Muscle of leg (tissue), 11 donors: ENCODE results near the gene RGS12. TPM values are rescaled to one million over a fixed set of nuclear protein-coding genes. Genes with fewer than 3 reads are reported as not detected.

ENCODE experiments used
- DNase-seq: peaks from one replicate; pipeline ENCODE4 v3.0.0; 2013
- H3K27ac ChIP-seq: one replicate; pipeline ENCODE4 v1.5.1; 2013; ENCODE audit warnings: mild to moderate bottlenecking, low read length, control low read depth
- H3K27me3 ChIP-seq: one replicate; pipeline ENCODE4 v1.6.1; 2013; ENCODE audit warnings: low read length; ENCODE audit not compliant: control insufficient read depth, insufficient read depth
- H3K36me3 ChIP-seq: one replicate; pipeline ENCODE4 v1.6.1; 2013; ENCODE audit warnings: low read length; ENCODE audit not compliant: control insufficient read depth, insufficient read depth
- H3K4me1 ChIP-seq: one replicate; pipeline ENCODE4 v1.6.1; 2013; ENCODE audit warnings: low read length; ENCODE audit not compliant: control insufficient read depth, insufficient read depth
- H3K4me3 ChIP-seq: one replicate; pipeline ENCODE4 v1.5.1; 2013; ENCODE audit warnings: low read length, control low read depth
- H3K9me3 ChIP-seq: replicated peaks from 2 replicates; pipeline ENCODE4 v1.6.1; 2013; ENCODE audit warnings: low read depth, low read length; ENCODE audit not compliant: control insufficient read depth
- WGBS: methylation state at CpG from one replicate; pipeline ENCODE4 v1.1.5; 2013; ENCODE audit warnings: missing lambda C conversion rate; ENCODE audit not compliant: insufficient coverage; 5-methylcytosine and 5-hydroxymethylcytosine counted together
- polyA plus RNA-seq, 8 donors: library from polyadenylated mRNA; unstranded; fragments of 120-200 nt; gene quantifications; one replicate each; pipeline versions ENCODE4 v1.2.1 to v1.2.3, GENCODE V29; 2013; ENCODE audit warnings: inconsistent platforms in 1 of 8, low replicate concordance in 1 of 8; ENCODE audit not compliant: insufficient read length in 8 of 8, insufficient read depth in 1 of 8
- total RNA-seq: library from RNA; stranded (reverse); fragments of 120-200 nt; gene quantifications from one replicate; pipeline ENCODE4 v1.2.4, GENCODE V29; 2013

The RGS12 gene
- total and polyA plus RNA-seq, 9 donors = 25.2 to 49.2 (median 34.6) TPM

DNA sequence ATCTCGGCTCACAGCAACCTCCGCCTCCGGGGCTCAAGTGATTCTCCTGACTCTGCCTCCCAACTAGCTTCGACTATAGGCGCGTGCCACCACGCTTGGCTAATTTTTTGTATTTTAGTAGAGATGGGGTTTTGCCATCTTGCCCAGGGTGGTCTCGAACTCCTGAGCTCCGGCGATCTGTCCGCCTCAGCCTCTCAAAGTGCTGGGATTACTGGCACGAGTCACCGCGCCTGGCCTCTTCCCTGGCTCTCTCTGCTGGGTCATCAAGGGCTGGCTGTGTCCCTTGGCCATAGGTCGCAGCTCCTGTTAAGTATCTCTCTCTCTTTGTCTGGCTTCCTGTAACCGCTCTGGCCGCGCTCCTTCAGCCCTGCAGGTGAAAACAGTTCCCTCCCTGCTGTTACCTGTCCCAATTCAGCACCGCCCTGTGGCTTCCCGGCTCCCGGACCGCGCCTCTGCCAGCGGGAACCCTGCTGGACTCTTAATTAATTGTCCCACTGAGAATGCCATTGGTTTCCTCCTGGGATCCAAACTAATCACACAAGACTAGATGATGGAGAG is 1.3 kb upstream of the RGS12 start:
- H3K4me1 ChIP-seq = peaks cover 55% of the 10 kb centered on the region
- 51% methylated on average over 14 of the region's 24 CpGs for WGBS
- H3K27ac ChIP-seq = peak overlapping the region; percentile 97

DNA sequence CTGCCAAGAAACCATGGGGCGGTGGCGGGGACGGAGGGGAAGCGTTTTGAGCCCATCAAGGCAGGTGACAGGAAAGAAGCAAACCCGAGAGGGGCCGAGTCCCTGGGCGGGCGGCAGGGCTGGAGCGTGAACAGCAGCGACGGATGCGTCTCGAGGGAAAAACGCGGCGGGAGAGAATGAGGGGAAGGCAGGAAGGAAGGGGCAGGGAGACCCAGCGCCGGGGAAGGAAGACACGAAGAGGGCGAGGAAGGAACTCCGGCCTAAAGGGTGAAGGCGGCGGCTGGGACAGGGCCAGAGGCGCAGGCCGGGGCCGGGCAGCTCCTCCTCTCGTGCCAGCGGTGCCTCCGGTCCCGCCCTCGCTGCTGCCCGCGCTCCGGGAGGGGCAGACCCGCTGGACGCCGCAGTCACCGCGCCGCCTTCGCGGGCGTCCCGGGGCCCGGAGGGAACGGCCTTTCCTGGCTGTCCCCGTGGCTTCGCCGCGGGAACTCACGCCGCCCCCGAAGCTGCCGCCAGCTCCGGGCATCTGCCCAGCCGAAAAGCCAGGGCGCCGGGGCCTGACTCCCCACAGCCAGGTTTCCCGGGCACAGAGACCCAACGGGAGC is 751 bp upstream of the RGS12 start:
- WGBS = under 1% methylated on average over 59 of the region's 60 CpGs
- peak; percentile 62 for DNase-seq
- peaks cover 9% of the 10 kb centered on the region for H3K27me3 ChIP-seq
- peaks cover 49% of the 10 kb centered on the region for H3K4me1 ChIP-seq
- no peaks in the 10 kb centered on the region for H3K9me3 ChIP-seq
- H3K36me3 ChIP-seq = peaks cover 2% of the 10 kb centered on the region
- peak overlapping the region; percentile 97 for H3K27ac ChIP-seq
- H3K4me3 ChIP-seq = peak overlapping the region; percentile 96

More for the DNA sequence above, 1.3 kb upstream of the RGS12 start:
- H3K36me3 ChIP-seq = peaks cover 2% of the 10 kb centered on the region
- peaks cover 15% of the 10 kb centered on the region for H3K27me3 ChIP-seq
- peak overlapping the region; percentile 96 for H3K4me3 ChIP-seq
- DNase-seq = peak; percentile 48
- H3K9me3 ChIP-seq = no peaks in the 10 kb centered on the region

- Histone ChIP-seq H3K4me1 (peaks cover 35% of the 10 kb centered on the region), H3K36me3 (peaks cover 2% of the 10 kb centered on the region), H3K4me3 (peak overlapping the region; percentile 65), H3K9me3 (no peaks in the 10 kb centered on the region), H3K27ac (peak overlapping the region; percentile 76), H3K27me3 (no peaks in the 10 kb centered on the region)
- DNase-seq = peak; percentile 42
- WGBS = 9% methylated on average over 40 of the region's 42 CpGs
Observed at GRCh38 chr4:3293401-3294391, 875 bp downstream of the RGS12 start.

- H3K4me3 ChIP-seq = no peak overlapping the region
- H3K27ac ChIP-seq = no peak overlapping the region
Observed at GRCh38 chr4:3294401-3295241, 1.8 kb downstream of the RGS12 start.

GRCh38 chr4:3295837-3296624 is 3.2 kb downstream of the RGS12 start:
- no peaks in the 10 kb centered on the region for H3K27me3 ChIP-seq
- no peak overlapping the region for H3K4me3 ChIP-seq
- H3K4me1 ChIP-seq = peaks cover 37% of the 10 kb centered on the region
- no peak for DNase-seq
- no peak overlapping the region for H3K27ac ChIP-seq
- WGBS = 87% methylated on average over 12 of the region's 12 CpGs
- peaks cover 2% of the 10 kb centered on the region for H3K36me3 ChIP-seq
- H3K9me3 ChIP-seq = no peaks in the 10 kb centered on the region

More at GRCh38 chr4:3294401-3295241, 1.8 kb downstream of the RGS12 start:
- peaks cover 37% of the 10 kb centered on the region for H3K4me1 ChIP-seq
- no peaks in the 10 kb centered on the region for H3K9me3 ChIP-seq
- 89% methylated on average over 14 of the region's 19 CpGs for WGBS
- DNase-seq = no peak
- peaks cover 2% of the 10 kb centered on the region for H3K36me3 ChIP-seq
- no peaks in the 10 kb centered on the region for H3K27me3 ChIP-seq

DNA sequence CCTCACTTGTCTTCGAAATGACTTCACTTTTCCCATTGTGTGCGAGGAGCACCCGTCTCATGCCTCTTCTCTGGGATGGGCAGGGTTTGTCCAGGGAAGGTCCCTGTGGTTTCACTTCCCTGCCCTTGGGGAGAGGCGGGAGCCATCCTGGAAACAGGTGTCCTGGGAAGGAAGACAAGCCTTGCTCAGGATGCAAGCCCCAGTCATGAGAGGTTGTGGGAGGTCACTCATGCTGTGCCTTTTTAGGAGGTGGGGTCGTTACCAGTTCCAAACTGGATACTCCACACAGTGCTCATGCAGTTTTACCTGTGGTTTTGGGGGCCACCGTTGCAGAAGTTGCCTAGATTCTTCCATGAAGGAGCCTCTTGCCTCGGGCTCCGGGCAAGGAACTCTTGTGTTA is 3.8 kb downstream of the RGS12 start:
- peaks cover 37% of the 10 kb centered on the region for H3K4me1 ChIP-seq
- no peak overlapping the region for H3K4me3 ChIP-seq
- 91% methylated on average over 4 of the region's 8 CpGs for WGBS

GRCh38 chr4:3297066-3297859 is 4.4 kb downstream of the RGS12 start:
- Histone ChIP-seq H3K4me1 (peaks cover 34% of the 10 kb centered on the region), H3K4me3 (no peak overlapping the region), H3K27me3 (no peaks in the 10 kb centered on the region), H3K36me3 (peaks cover 2% of the 10 kb centered on the region), H3K9me3 (no peaks in the 10 kb centered on the region), H3K27ac (no peak overlapping the region)
- 85% methylated on average over 13 of the region's 13 CpGs for WGBS
- no peak for DNase-seq

More for the DNA sequence above, 3.8 kb downstream of the RGS12 start:
- H3K27me3 ChIP-seq = no peaks in the 10 kb centered on the region
- no peaks in the 10 kb centered on the region for H3K9me3 ChIP-seq
- peaks cover 2% of the 10 kb centered on the region for H3K36me3 ChIP-seq
- DNase-seq = no peak
- H3K27ac ChIP-seq = no peak overlapping the region

- Histone ChIP-seq H3K27ac (no peak overlapping the region), H3K27me3 (no peaks in the 10 kb centered on the region), H3K4me1 (peaks cover 42% of the 10 kb centered on the region), H3K9me3 (no peaks in the 10 kb centered on the region), H3K4me3 (no peak overlapping the region), H3K36me3 (peaks cover 2% of the 10 kb centered on the region)
- no peak for DNase-seq
- WGBS = 87% methylated on average over 3 of the region's 9 CpGs
Observed at GRCh38 chr4:3299122-3299975, 6.5 kb downstream of the RGS12 start.
